DMS 273 (cell line): Measurements from ENCODE around the gene SLC25A23.
"Not testable (repeated sequence)": the region's sequence is repeated elsewhere in the genome, so short reads cannot be mapped to it uniquely, and the experiment has no call there.

Source experiments
- DNase-seq: peaks from one replicate; lab custom pipeline; 2025; ENCODE audit not compliant: unreplicated experiment; lab: John Stamatoyannopoulos, UW

Gene SLC25A23

GRCh38 chr19:6459262-6460098, at the start of gene SLC25A23:
Gene SLC25A23 (minus strand): TSS chr19:6459792. CDS start chr19:6459628, 164 bp downstream.
- DNase-seq, result peak; percentile 86

DNA sequence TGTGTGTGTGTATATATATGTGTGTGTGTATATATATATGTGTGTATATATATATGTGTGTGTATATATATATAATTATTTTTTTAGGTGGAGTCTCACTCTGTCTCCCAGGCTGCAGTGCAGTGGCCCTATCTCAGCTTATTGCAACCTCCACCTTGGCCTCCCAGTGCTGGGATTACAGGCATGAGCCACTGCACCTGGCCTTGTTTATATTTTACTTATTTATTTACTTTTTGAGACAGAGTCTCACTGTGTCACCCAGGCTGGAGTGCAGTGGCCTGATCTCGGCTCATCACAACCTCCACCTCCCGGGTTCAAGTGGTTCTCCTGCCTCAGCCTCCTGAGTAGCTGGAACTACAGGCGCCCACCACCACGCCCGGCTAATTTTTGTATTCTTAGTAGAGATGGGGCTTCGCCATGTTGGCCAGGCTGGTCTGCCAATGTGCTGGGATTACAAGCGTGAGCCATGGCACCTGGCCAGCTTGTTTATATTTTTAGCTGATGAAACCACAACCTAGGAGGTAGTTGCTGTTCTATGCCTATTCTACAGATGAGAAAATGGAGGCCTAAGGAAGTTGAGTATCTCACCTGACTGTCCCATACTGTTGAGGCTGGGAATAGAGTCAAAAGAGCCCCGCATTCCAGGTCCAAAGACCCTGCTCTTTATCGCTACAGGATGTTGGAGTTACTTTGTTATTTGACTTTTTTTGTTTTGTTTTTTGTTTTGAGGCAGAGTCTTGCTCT, 48.6 kb upstream of the SLC25A23 start:
- DNase-seq, result not testable (repeated sequence)

- DNase-seq, result no peak
Observed at GRCh38 chr19:6503407-6504201, 44.0 kb upstream of the SLC25A23 start.

DNA sequence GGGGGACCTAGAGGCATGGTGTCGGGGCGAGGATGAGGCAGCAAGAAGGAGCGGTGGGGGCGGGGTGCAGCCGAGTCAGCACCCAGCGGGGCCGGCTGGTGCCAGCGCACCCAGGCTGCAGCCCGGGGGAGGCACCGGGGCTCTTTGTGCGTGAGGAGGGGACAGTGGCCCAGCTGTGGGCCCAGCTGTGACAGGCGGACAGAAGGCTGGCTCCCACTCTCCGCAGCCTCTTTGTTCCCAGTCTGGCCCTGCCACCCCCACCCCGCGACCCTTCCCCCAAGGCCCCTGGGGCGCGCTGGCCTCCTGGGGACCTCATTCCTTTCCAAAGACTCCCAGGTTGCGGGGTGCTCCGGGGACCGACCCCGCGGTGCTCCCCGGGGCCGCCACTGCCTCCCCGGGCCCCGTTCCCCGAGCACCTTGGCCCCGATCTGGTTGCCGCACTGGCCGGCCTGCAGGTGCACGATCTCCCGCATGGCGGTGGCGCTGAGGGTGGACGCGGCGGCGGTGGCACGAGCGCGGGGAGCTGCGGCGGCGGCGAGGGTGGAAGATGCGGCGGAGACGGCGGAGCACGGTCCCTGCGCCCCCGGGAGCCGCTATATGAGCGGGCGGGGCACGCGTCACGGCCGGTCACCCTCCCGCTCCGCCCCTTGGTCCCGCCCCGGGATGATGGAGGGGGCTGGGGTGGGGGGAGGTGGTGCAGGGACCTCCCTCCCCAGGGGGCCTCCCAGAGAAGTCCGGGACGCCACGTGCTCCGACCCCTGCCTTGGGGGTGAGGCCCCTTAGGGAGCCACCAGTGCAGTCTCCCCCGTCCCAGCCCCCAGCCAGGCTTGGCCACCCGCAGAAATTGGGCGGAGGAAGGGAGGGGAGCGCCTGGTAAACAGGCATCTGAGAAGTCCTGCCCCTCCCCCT, 42.4 kb upstream of the SLC25A23 start, which contains the start of gene TUBB4A:
Gene TUBB4A (minus strand): TSS at position 570 of the 909 bp plus-strand sequence. CDS start 97 bp downstream, at position 473.
- peak; percentile 44 for DNase-seq

- no peak for DNase-seq
Observed at GRCh38 chr19:6500837-6501739, 41.5 kb upstream of the SLC25A23 start.

GRCh38 chr19:6499052-6499790, 39.6 kb upstream of the SLC25A23 start:
- no peak for DNase-seq

GRCh38 chr19:6498294-6499036, 38.9 kb upstream of the SLC25A23 start:
- no peak for DNase-seq

DNA sequence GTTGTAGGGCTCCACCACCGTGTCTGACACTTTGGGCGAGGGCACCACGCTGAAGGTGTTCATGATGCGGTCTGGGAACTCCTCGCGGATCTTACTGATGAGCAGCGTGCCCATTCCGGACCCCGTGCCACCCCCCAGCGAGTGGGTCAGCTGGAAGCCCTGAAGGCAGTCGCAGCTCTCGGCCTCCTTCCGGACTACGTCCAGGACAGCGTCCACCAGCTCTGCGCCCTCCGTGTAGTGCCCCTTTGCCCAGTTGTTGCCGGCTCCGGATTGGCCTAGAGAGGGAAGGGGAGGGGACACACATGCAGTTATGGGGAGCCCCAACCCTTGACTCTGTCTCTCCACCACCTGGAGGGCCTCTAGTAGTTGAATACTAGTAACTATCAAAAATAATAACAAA, 36.4 kb upstream of the SLC25A23 start:
- DNase-seq, result no peak

- no peak for DNase-seq
Observed at GRCh38 chr19:6494438-6495036, 34.9 kb upstream of the SLC25A23 start.

- no peak for DNase-seq
Observed at GRCh38 chr19:6491802-6492592, 32.4 kb upstream of the SLC25A23 start.

GRCh38 chr19:6490134-6490533, 30.5 kb upstream of the SLC25A23 start:
- DNase-seq, result no peak

DNA sequence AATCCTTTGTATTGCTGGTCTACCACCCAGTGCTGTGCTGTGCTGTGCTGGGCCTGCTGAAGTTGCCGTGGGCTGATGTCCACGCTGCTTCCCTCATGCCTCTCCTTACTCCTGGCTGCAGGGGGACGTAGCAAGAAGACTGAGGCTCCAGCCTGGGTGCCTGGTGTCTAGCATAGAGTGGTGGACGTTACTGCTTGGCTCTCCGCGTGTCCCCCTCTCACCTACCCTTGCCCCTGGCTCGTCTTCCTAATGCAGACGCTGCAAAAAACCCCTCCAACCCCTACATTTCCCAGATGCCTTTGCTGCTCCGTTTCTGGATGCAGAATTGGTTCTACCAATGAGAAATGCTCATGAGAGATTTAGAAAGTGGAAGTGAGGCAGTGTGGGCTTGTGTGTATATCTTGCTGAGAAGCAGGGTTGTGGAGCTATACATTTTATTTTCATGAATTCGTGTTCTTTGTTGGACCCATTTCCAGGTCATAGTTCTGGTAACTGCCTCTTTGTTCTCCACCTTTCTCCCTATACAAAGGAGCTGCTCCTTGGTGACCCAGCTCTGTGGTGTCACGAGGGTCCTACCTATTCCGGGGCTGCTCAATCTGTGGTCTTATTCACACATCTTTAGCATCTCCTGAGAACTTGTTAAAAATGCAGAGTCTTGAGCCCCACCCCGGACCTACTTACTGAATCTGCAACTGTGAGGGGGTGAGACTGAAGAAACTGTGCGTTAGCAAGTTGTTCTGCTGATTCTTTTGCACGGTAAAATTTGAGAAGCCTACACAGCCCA, 29.9 kb upstream of the SLC25A23 start:
- DNase-seq, result no peak

- DNase-seq, result no peak
Observed at GRCh38 chr19:6484831-6485230, 25.2 kb upstream of the SLC25A23 start.

- no peak for DNase-seq
Observed at GRCh38 chr19:6484230-6484629, 24.6 kb upstream of the SLC25A23 start.

- DNase-seq, result no peak
Observed at GRCh38 chr19:6483235-6483634, 23.6 kb upstream of the SLC25A23 start.

- no peak for DNase-seq
Observed at GRCh38 chr19:6482343-6482686, 22.7 kb upstream of the SLC25A23 start.
